Activated effector memory CD4-positive, alpha-beta T cell treated with anti-CD3 and anti-CD28 coated beads, Interleukin-2, amount 50 U/mL, for 16 hours (primary cell): ENCODE results near the gene PPIL3.

Source experiments
- DNase-seq: peaks from one replicate; pipeline ENCODE4 v3.0.0-alpha.2; 2020

Gene PPIL3

GRCh38 chr2:200860092-200860795 lies 28.6 kb downstream of the PPIL3 start:
- DNase-seq, result peak; percentile 72

DNA sequence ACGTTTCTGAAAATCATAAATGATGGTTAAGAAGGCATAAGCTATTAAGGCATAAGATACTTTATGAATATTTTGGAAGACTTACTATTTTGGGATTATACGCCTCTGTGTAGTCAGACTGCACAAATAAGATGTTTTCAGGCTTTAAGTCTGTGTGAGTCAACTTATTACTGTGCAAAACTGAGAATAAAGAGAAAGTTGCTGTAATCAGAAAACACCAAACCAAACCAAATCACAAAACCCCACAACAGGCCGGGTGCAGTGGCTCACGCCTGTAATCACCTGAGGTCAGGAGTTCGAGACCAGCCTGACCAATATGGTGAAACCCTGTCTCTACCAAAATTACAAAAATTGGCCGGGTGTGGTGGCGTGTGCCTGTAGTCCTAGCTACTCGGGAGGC lies 32.1 kb downstream of the PPIL3 start:
- no peak for DNase-seq

DNA sequence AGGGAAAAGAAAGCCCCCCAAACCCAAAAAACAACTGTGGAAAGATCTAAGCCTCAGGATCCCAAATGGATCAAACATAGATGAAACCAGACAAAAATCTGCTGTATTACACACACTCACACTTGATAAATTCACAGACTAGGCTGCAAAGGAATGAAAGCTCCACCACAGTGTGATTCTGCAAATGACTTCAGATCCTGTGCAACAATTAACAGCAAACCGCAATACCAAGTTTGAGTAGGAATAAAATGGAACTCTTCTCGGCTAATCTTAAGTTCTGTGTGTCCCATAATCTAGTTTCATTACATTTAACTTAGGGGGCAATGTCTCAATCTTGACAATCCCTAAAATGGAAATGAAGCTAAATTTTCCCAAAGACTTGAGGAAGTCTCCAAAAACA lies 36.3 kb downstream of the PPIL3 start:
- no peak for DNase-seq

GRCh38 chr2:200851398-200852248 lies 37.3 kb downstream of the PPIL3 start:
- no peak for DNase-seq

DNA sequence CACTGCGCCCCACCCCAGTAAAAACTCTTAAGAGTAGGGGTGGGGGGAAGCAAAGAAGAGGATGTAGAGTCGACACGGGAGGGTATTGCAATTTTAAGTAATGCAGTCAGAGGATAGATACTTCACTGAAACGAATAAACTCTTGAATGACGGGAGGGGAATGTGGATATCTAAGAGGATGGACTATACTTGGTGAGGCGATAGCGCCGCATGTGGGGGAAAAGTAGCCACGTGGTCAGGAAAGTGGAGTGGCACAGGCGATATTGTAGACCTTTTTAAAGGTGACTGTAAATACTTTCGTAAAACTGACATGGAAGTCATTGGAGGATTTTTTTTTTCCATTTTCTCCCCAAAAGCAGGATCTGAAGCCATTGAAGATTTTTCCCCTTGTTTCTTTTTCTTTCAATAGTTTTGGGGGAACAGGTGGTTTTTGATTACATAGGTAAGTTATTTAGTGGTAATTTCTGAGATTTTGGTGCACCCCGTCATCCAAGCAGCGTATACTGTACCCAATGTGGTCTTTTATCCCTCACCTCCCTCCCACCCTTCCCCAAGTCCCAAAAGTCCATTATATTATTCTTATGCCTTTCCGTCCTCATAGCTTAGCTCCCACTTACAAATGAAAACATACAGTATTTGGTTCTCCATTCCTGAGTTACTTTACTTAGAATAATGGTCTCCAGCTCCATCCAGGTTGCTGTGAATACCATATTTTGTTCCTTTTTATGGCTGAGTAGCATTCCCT lies 38.2 kb downstream of the PPIL3 start:
- DNase-seq, result no peak

DNA sequence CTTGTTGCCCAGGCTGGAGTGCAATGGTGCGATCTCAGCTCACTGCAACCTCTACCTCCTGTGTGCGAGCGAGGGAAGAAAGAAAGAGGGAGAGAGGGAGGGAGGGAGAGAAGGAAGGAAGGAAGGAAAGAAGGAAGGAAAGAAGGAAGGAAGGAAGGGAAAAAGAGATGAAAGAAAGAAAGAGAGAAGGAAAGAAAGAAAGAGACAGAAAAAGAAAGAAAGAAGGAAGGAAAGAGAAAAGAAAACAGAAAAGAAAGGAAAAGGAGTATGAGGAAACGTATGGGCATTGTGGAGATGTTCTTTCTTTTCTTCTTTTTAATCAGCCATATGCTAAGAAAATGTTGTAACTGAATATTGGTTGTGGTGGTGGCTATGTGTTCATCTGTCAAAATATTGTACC lies 40.9 kb downstream of the PPIL3 start:
- DNase-seq, result no peak

DNA sequence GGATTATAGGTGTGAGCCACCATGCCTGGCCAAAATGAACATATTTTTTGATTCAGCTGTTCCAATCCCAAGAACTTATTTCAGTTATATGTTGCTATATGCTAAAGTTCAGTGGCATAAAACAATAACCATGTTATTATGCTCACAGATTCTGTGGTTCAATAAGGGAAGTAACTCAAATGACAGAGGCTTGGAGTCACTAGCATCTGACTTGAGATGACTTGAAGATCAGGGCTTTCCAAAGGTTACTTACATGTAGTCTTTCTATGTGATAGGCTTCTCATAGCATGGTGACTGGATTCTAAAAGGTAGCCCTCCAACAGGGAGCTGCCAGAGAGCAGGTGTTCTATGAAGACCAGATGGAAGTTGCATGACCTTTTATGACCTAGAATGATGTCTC lies 41.6 kb downstream of the PPIL3 start:
- no peak for DNase-seq

GRCh38 chr2:200845669-200846325 lies 43.1 kb downstream of the PPIL3 start:
- no peak for DNase-seq

- no peak for DNase-seq
These were observed 43.7 kb downstream of the PPIL3 start for GRCh38 chr2:200845194-200845593.

GRCh38 chr2:200843993-200844948 lies 44.6 kb downstream of the PPIL3 start:
- no peak for DNase-seq

DNA sequence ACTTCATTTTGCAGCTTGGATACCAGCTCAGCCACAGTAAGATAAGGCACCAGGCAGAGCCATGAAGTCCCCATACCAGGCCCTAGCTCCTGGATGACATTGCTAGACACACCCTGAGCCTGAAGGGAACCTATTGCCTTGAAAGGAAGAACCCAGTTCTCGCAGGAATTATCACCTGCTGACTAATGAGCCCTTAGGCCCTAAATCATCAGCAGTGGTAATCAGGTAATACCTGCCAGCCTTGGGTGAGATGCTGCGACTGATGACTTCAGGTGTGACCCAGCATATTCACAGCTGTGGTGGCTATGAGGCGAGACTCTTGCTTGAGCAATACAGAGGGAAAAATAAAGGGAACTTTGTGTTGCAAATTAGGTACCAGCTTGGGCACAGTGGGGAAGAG lies 49.4 kb downstream of the PPIL3 start:
- no peak for DNase-seq

GRCh38 chr2:200834701-200835100 lies 54.2 kb downstream of the PPIL3 start:
- no peak for DNase-seq

DNA sequence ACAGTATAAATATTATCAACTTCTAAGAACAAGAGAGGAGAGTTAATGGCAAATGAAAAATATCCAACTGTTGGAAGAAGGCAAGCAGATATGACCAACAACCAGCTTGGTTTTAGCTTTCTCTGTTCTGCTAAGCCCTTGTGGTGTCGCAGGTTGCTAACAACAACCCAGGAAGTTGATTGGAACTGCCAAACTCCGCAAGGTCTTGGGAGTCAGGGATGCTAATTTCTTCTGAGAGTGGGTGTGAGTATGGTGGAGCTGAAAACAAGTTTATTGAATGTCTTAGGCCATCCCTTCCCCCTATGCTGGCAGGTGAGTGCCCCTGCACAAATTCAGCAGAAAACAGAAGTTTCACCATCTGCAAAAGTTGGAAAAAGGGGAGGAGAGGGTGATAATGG lies 59.6 kb downstream of the PPIL3 start:
- DNase-seq, result no peak

DNA sequence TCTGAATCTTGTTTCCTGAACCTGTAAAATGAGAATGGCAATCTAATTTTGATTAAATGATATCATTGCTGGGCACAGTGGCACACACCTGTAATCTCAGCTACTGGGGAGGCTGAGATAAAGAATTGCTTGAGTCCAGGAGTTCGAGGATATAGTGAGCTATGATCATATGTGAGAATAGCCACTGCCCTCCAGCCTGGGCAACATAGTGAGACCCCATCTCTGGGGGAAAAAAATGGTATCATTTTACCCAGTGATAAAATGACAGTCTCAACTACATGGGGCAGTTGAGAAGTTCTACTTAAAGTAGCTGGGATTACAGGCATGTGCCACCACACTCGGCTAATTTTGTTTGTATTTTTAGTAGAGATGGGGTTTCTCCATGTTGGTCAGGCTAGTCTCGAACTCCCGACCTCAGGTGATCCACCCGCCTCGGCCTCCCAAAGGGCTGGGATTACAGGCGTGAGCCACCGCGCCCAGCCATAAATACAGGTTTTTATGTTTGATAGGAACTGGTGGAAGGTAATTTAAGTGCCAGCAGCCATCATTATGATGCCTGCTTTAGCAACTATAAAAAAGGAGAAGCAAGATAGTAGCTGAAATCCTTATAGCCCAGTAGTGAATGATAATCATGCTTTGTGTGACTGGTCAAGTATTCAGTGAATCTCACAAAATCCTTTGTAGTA lies 60.2 kb downstream of the PPIL3 start:
- DNase-seq, result no peak

DNA sequence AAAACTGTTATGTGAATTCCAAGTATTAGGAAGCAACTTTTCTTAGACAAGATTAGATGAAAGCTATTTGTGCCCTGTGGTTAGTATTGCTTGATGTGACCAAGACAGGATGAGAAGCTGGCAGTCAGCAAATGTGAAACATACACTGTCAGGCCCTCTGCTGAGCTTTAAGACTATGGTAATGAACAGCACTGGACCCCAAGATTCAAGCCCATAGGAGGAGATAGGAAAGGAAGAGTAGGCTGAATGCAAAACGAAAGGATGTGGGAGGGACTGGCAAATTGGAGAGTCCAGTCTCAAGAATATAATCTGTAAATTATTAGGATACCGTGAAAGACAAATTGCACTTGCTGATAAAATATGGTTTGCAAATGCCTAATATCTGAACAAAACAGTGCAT lies 60.8 kb downstream of the PPIL3 start:
- DNase-seq, result no peak

- DNase-seq, result no peak
These were observed 67.1 kb downstream of the PPIL3 start for GRCh38 chr2:200821686-200822245.
